ENCODE data around the gene MACROH2A1. TPM values are rescaled to one million over a fixed set of nuclear protein-coding genes. Genes with fewer than 3 reads are reported as not detected.
"Not testable (repeated sequence)": the region's sequence is repeated elsewhere in the genome, so short reads cannot be mapped to it uniquely, and the experiment has no call there.

The MACROH2A1 gene
- total RNA-seq, 1 experiment from 2014 or later: 322 TPM

DNA sequence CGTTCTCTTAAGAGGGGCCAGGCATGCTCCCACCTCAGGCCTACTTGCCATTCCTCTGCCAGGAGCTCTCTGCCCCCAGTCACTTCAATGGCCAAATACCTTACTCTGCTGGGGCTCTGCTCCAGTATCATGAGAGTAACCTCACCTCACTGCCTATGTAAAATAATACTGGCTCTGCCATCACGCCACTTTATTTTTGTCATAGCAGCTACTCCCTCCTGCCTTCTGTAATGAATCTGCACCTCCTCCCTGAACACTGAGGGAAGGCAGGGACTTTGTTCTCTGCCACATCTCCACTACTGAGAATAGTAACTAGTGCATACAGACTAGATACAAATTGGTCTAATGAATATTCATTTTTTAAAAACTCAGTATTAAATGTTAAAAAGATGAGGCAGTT, 33.8 kb downstream of the MACROH2A1 start:
- H3K36me3 ChIP-seq (replicated peaks; ENCODE audit: control insufficient read depth, insufficient read depth, low read length): peaks cover 2% of the 10 kb centered on the region
- H3K4me3 ChIP-seq (ENCODE audit: insufficient read depth, low read depth, low read length): no peak overlapping the region
- no peaks in the 10 kb centered on the region for H3K27me3 ChIP-seq (ENCODE audit: control insufficient read depth, insufficient read depth, low read length)
- DNase-seq: no peak

DNA sequence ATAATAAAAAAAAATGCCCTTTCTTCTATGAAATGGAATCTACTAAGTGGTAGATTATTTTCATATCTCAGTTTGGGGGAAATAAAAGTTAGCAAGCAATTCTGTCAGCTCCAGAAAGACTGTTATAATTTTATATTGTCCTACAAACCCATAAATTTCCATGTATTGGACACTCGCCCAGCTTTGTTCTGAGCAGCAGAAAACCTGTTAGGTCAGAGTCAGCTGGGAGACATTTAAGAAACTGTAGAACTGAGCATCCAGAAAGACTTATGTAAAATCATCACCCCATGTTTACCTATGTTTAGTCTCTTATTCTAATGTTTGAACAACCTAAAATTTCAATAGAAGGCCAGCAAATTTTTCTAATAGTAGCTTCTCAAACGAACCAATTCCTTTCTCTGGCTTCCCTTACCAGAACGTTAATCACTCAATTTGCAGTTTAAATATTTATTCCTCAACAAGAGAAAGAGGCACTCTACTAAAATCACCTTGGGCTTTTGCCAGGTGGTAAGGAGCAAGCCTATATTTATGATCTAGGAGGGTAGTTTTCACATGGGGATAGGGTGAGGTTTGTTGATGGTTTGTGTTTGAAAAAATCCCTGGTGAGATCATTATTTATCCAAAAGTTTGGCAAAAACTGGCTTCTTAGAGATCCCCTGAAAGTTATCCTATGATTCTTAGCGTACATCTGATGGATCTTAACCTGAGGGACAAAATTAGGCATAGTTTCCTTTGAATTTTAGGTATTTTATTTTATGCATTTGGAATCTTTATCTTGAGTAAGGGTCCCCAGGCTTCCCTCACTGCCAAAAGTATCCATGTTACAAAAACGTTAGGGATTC, 34.4 kb downstream of the MACROH2A1 start:
- H3K27me3 ChIP-seq (ENCODE audit: control insufficient read depth, insufficient read depth, low read length): no peaks in the 10 kb centered on the region
- no peak overlapping the region for H3K4me3 ChIP-seq (ENCODE audit: insufficient read depth, low read depth, low read length)
- H3K36me3 ChIP-seq (replicated peaks; ENCODE audit: control insufficient read depth, insufficient read depth, low read length): no peaks in the 10 kb centered on the region
- DNase-seq: no peak

DNA sequence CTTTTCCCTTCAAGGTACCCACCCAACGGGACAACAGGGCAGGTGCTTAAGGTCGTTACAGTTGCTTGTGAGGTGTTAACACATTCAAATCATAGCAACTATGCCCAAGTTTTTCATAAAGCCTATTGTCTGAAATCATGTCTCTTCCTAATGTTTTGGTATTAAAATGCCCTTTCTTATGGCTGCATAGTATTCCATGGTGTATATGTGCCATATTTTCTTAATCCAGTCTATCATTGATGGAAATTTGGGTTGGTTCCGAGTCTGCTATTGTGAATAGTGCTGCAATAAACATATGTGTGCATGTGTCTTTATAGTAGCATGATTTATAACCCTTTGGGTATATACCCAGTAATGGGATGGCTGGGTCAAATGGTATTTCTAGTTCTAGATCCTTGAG, 35.7 kb downstream of the MACROH2A1 start:
- not testable (repeated sequence) for H3K4me3 ChIP-seq (ENCODE audit: insufficient read depth, low read depth, low read length); H3K27me3 ChIP-seq (ENCODE audit: control insufficient read depth, insufficient read depth, low read length); DNase-seq; H3K36me3 ChIP-seq (replicated peaks; ENCODE audit: control insufficient read depth, insufficient read depth, low read length)

GRCh38 chr5:135362102-135362501, 36.9 kb downstream of the MACROH2A1 start:
- Histone ChIP-seq H3K4me3 (ENCODE audit: insufficient read depth, low read depth, low read length) (no peak overlapping the region), H3K36me3 (replicated peaks; ENCODE audit: control insufficient read depth, insufficient read depth, low read length) (no peaks in the 10 kb centered on the region), H3K27me3 (ENCODE audit: control insufficient read depth, insufficient read depth, low read length) (no peaks in the 10 kb centered on the region)
- DNase-seq: no peak

DNA sequence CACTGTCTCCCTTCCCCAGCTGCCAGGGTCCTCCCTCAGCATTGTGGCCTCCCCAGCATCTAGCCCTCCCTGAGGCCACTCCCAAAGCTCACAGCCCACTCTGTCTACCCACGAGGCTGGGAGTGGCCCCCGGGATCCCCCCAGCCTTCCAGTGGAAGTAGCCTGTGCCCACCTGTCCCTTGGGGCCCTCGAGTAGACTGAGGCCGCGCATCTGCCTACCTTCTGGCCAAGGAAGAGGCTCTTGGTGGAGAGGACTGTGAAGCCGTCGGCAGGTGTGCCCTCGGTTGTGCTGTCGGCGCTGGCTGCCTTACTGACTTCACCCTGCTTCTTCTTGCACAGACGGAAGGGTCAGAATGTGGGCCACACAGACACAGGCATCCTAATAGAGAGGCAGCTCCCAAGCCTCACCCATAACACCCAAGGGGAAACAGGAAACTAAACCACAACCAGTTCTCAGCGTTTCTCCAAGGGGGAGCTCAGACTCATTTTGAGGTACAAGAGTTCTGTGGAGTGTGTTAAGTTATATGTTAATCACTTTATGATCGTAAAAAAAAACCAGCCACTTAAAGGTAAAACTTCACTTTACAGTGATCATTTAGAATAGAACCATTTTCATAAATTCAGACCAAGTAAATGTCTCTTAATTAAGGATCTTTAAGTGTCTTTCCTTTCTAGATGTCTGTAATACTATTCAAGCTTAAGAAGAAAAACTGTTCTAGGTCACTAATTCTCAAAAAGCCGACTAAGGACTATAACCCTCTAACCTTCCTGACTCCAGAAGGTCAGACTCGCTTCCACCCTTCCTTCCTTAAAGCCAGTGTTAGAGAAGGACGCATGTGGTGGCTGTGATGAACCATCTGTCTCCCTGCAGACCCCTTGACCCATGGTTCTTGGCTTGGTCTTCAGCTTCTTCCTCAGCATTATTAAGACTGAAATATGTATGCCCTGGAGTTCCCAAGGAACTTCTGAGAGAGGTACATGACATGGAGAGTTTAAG, 38.5 kb downstream of the MACROH2A1 start:
- Histone ChIP-seq H3K4me3 (ENCODE audit: insufficient read depth, low read depth, low read length) (no peak overlapping the region), H3K36me3 (replicated peaks; ENCODE audit: control insufficient read depth, insufficient read depth, low read length) (no peaks in the 10 kb centered on the region; the same call in 1 of the 2 replicates), H3K27me3 (ENCODE audit: control insufficient read depth, insufficient read depth, low read length) (no peaks in the 10 kb centered on the region)
- no peak for DNase-seq

- DNase-seq: no peak
- H3K27me3 ChIP-seq (ENCODE audit: control insufficient read depth, insufficient read depth, low read length): no peaks in the 10 kb centered on the region
- H3K4me3 ChIP-seq (ENCODE audit: insufficient read depth, low read depth, low read length): no peak overlapping the region
- no peaks in the 10 kb centered on the region; the same call in 1 of the 2 replicates for H3K36me3 ChIP-seq (replicated peaks; ENCODE audit: control insufficient read depth, insufficient read depth, low read length)
Observed at GRCh38 chr5:135359374-135360165, 39.5 kb downstream of the MACROH2A1 start.

GRCh38 chr5:135357685-135358084, 41.3 kb downstream of the MACROH2A1 start:
- DNase-seq: no peak
- Histone ChIP-seq H3K4me3 (ENCODE audit: insufficient read depth, low read depth, low read length) (no peak overlapping the region), H3K36me3 (replicated peaks; ENCODE audit: control insufficient read depth, insufficient read depth, low read length) (no peaks in the 10 kb centered on the region; the same call in 1 of the 2 replicates), H3K27me3 (ENCODE audit: control insufficient read depth, insufficient read depth, low read length) (no peaks in the 10 kb centered on the region)

DNA sequence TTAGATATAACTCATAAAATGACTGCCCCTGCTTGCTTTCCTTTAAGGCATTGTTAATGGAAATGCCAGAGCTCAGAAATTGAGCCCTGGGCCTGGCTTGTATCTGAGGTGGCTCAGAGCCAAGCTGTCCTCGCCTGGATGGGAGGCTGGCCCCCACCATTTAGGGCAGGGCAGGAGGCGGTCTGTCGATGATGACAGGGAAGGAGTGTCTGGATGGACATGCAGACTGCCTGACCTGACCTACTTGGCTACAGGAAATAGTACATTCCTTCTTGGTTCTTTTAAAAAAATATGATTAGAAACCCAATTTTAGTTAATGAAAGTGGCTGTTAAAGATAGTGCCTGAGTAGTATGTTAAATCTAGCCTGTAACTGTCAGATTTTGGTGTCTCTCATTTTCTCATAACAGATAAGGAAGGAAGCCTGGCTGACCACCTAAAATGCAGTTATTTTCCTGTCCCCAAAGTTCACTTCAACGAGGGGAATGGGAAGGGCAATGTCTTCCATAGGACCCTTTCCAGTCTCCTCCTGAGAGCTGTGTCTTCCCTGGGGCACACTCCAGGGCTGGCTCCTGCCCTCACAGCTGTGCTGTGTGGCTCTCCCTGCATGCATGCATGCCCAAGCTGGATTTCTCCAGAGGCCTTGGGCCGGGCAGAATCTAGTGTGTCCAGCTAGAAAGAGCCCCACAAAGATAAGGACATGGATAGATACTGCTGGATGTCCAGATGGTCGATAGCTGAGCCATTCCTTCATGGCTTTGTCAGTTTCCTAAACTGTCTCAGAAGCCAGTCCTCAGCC, 42.3 kb downstream of the MACROH2A1 start:
- no peak for DNase-seq
- Histone ChIP-seq H3K27me3 (ENCODE audit: control insufficient read depth, insufficient read depth, low read length) (no peaks in the 10 kb centered on the region), H3K36me3 (replicated peaks; ENCODE audit: control insufficient read depth, insufficient read depth, low read length) (peaks cover 1% of the 10 kb centered on the region; the same call in 1 of the 2 replicates), H3K4me3 (ENCODE audit: insufficient read depth, low read depth, low read length) (no peak overlapping the region)

GRCh38 chr5:135355169-135355568, 43.9 kb downstream of the MACROH2A1 start:
- DNase-seq: no peak
- H3K4me3 ChIP-seq (ENCODE audit: insufficient read depth, low read depth, low read length): no peak overlapping the region
- H3K27me3 ChIP-seq (ENCODE audit: control insufficient read depth, insufficient read depth, low read length): no peaks in the 10 kb centered on the region
- H3K36me3 ChIP-seq (replicated peaks; ENCODE audit: control insufficient read depth, insufficient read depth, low read length): peaks cover 1% of the 10 kb centered on the region; the same call in 1 of the 2 replicates

DNA sequence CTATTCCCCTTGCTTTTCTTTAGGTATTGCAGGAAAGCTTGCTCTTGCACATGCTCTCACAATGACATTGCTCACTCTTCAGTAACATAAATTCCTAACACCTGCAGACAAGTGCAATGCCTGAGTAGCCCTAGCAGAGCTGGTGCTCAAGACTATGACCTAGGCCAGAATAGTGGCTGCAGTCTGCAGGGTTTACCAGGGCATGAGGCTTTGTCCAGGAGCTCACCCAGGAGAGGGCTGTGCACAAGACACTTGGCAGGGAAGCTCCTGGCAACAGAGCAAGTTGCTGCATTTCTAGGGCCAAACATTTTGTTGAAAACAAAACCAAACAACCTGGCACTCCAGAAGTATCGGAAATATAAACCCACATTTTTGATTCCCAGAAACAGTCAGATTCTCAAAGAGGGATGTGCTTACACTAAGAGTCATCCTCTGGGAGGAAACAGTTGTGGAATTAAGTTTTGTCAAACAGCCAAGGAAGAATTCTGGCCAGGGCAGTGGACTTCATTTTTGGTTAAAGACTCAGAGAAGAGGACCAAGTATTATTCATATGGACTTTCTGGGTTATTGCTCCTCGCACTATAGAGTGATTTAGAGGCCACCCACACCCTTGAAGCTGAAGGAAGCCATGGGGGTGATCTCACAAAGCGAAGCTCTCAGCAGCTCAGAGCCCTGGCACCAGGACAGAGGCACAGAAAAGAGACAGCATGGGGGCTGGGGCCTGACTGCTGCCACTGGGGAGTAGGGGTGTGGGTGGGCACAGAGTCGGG, 44.9 kb downstream of the MACROH2A1 start:
- no peak for DNase-seq
- Histone ChIP-seq H3K36me3 (replicated peaks; ENCODE audit: control insufficient read depth, insufficient read depth, low read length) (peaks cover 1% of the 10 kb centered on the region; the same call in 1 of the 2 replicates), H3K27me3 (ENCODE audit: control insufficient read depth, insufficient read depth, low read length) (no peaks in the 10 kb centered on the region)

DNA sequence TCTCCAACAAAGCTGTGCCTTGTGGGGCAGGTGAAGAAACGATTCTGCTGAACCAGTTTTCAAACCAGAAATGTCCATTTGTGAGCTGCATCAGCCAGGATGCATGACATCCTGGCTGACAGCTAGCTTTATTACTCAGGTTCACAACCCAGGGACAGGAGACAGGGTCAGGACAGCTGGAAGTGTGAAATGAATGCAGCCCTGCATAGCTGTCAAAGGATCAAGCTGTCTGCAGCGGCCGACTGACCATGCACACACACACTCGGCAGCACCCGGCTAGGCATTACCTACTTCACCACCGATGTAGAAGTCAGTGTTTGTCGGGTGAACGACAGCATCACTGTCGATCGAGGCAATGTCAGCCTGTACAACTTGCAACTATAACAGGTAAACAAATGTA, 48.5 kb downstream of the MACROH2A1 start:
- Histone ChIP-seq H3K36me3 (replicated peaks; ENCODE audit: control insufficient read depth, insufficient read depth, low read length) (peaks cover 1% of the 10 kb centered on the region; the same call in 1 of the 2 replicates), H3K27me3 (ENCODE audit: control insufficient read depth, insufficient read depth, low read length) (no peaks in the 10 kb centered on the region), H3K4me3 (ENCODE audit: insufficient read depth, low read depth, low read length) (no peak overlapping the region)
- DNase-seq: no peak

More for the DNA sequence above, 44.9 kb downstream of the MACROH2A1 start:
- no peak overlapping the region for H3K4me3 ChIP-seq (ENCODE audit: insufficient read depth, low read depth, low read length)

GRCh38 chr5:135349886-135350285, 49.1 kb downstream of the MACROH2A1 start:
- Histone ChIP-seq H3K27me3 (ENCODE audit: control insufficient read depth, insufficient read depth, low read length) (no peaks in the 10 kb centered on the region), H3K4me3 (ENCODE audit: insufficient read depth, low read depth, low read length) (no peak overlapping the region), H3K36me3 (replicated peaks; ENCODE audit: control insufficient read depth, insufficient read depth, low read length) (peaks cover 1% of the 10 kb centered on the region; the same call in 1 of the 2 replicates)
- DNase-seq: no peak

GRCh38 chr5:135349451-135349850, 49.6 kb downstream of the MACROH2A1 start:
- Histone ChIP-seq H3K4me3 (ENCODE audit: insufficient read depth, low read depth, low read length) (no peak overlapping the region), H3K27me3 (ENCODE audit: control insufficient read depth, insufficient read depth, low read length) (no peaks in the 10 kb centered on the region), H3K36me3 (replicated peaks; ENCODE audit: control insufficient read depth, insufficient read depth, low read length) (peaks cover 1% of the 10 kb centered on the region; the same call in 1 of the 2 replicates)
- DNase-seq: no peak
